Stimulated activated CD4-positive, alpha-beta T cell treated with anti-CD3 and anti-CD28 coated beads, TNF-alpha, amount 100 ng/mL, for 24 hours (primary cell): ENCODE measurements around the gene PKM.

Experiments used
- DNase-seq, 3 experiments: peaks; one replicate each; pipeline ENCODE4 v3.0.0-alpha.2; 2020; ENCODE audit warnings: low read depth in 3 of 3

Gene PKM

DNA sequence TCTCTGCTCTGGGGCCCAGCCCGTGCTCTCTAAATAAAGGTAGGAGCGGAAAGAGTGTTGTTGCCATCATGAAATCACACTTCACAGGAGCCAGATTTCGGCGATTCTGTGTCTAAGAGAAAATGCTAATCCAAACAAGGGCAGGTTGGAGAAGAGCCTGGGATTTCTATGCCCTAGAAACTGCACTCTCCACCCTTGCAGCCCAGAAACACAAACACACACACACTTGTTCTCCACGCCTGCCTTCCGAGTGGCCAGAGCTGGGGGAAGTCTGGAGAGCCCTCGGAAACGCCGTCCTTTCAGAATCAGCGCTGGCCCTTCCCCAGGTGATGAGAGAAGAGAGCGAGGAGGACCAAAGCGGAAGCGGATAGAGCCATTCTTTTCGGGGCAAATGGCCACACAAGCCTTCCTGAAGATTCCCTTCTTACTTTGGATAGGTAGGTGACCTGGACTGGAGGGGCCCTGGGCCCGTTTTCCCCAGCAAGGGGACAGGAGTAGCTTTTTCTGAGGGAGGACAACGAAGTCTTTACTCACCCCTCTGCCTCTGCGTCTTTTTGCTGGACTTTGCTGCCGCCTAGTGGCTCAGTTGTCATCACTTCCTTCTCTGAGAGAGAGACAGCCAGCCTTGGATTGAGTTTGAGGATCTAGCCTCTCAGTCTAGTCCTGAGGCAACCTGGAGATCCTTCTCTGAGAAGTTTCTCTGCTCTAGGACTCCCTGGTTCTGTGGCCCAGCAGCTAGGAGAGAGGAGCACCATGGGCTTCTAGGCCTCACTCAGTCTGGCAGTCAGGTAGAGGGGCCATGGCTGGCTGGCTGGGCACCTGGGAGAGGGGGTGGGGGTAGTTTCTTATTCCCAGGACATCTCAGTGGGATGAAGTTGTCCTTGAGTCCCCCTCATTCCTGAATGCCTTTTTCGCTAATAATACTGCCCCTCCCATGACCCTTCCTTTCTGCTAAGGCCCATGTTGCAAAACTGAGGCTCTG lies 75.1 kb downstream of the PKM start:
- peak; percentile 64 to 83 (median 67) for DNase-seq

DNA sequence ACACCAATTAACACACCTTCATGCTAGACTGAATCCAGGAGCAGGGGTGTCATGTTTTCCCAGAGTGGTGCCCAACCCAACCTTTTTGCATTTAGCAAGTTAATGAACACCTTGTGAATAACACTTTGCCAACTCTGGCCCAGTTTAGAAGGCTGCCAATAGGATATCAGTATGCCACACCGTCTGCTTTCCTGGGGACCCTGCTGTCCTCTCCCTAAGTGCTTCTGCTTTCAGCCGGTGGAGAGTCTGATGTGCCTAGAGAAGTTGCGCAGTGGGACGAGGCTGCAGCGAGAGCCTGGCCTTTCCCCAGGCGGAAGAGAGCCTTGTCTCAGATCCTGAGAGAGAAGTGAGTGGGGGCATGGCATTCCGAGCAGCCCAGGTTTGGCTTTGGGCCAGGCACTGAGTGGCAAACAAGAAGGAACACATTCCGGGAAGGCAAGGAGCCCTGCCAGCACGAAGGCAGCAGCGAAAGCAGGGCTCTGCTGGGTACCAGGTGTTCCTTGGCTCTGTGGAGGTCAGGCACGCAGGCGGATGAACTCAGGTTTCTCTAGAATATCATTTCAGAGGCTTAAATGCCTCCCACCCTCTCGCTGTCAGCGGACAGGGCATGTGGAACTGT lies 75.9 kb downstream of the PKM start:
- no peak for DNase-seq

DNA sequence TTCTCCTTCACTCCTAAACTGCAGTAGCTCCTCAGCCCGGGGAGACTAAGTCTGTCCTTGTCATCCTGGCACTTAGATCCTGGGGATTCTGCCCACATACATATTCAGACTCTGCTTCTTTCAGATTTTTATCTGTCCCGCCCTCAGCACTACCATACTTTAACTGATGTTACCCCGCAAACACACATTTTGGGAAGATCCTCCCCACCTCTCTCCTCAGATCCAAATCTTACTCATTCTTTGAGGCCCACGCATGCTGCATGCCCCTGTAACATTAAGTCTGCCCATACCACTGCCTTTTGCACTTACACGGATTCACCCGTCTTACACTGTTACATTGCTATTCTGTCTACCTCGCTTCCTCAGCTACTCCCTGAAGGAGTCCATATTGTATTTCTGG lies 76.7 kb downstream of the PKM start:
- no peak for DNase-seq

DNA sequence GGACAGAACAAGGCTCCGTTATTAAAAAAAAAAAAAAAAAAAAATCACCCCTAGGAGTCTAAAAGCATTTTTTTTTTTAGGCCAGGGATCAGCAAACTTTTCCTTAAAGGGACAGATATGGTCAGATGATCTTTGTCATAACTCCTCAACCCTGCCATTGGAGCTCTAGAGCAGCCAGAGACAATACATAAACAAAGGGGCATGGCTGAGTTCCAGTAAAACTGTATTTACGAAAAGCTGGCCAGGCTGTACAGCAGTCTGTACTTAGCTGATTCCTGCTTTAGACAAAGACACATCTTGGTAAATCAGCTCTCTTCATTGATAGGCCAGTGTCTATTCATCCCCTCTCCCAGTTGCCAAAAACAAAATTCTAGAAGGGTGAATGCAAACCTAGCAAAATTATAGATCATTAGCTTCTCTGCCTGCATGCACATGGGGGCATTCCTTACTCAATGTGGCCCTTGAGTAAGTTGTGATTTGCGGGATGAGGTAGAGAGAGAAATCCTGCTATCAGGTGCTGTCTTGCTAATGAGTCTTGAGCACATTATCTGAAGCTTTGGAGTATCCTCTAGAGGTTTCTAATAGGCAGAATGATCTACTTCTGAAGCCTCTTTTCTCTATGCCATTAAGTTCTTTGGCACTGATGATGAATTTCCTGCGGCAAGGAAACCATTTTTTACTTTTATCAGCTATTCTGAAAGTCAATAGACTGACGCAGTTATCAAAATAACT lies 77.6 kb downstream of the PKM start:
- no peak for DNase-seq
